IPS-18c (cell line): ENCODE results near the gene ZNF772.

Experiments
- H3K4me3 ChIP-seq: 2 replicates; pipeline ENCODE4 v1.7.0; 2013; ENCODE audit warnings: low read depth, mild to moderate bottlenecking, low read length, moderate library complexity; ENCODE audit not compliant: insufficient read depth
- H3K9me3 ChIP-seq: one replicate; pipeline ENCODE4 v1.6.1; 2013; ENCODE audit warnings: mild to moderate bottlenecking, low read length, moderate library complexity; ENCODE audit not compliant: control insufficient read depth, insufficient read depth

ZNF772 gene

DNA sequence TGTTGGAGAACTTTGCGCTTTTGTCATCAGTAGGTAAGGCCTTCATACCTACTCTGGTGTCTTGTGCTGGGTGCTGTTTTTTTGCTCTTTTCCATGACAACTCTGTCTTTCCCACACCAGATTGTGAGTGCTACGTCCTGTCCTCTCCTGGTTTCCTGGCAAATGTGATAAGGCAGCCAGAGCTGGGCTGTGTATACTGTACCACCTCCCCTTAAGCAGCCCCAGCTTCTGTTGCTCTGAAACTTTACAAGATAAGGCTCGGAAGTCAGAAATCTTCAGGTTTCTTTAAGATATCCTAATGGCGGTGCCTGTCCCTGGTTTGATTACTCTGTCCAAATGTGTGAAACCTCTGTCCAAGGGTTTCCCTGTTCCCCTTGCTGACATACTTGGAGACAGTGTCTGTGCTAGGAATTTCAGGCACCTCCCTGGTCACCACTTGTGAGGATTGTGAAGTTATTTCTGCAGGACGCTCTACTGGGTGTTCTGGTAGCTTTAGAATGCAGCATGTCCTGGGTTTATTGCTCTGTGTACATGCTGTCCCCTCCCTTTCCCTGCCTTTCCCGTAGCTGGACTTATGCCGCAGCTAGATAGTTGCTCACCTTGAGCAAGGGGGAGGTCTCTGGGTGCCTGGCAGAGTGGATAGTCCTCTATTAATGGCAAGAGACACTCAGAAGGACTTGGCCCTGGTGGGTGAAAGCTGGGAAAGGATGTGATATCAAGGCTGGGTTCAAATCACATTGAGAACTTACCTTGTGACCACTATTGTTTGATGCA, 35.2 kb downstream of the ZNF772 start:
- no peak overlapping the region; the same call in 1 of the 2 replicates for H3K4me3 ChIP-seq
- peaks cover 8% of the 10 kb centered on the region for H3K9me3 ChIP-seq

DNA sequence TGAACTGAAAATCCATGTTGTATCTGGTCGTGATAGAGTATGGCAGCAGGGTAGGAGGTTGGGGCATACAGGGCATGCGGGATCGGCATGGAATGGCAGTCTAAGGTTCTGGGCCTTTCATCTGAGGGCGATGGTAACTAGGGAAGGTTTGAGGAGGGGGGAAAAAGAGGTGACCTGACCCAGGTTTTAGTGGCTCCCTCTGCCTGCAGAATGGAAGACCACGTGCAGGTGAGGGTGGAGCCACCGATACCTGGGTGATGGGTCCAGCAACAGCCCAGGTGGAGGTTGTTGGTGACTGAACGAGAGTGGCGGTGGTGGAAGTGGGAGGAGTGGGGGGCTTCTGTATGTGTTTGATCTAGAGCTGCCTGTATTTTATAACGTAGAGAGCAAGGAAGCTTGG, 38.4 kb downstream of the ZNF772 start:
- H3K4me3 ChIP-seq, result no peak overlapping the region
- no peaks in the 10 kb centered on the region for H3K9me3 ChIP-seq

DNA sequence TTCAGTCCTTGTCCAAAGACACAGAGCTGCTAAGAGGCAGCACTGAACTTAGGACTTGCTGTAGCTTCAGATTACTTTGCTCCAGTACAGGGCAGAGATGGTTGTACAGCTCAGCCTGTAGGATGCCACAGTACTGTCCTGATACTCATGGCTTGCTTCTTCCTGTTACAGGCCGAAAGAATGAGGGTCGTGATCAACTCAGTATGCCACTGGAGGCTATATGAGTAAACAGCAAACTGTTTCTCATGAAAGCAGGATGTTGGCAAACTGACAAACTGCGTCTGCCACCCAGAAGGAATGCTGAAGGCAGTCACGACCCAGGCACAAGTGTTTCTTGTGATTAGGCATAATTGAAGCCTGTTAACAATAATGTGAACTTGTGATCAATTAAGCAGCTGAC, 39.4 kb downstream of the ZNF772 start:
- Histone ChIP-seq H3K4me3 (no peak overlapping the region), H3K9me3 (no peaks in the 10 kb centered on the region)

DNA sequence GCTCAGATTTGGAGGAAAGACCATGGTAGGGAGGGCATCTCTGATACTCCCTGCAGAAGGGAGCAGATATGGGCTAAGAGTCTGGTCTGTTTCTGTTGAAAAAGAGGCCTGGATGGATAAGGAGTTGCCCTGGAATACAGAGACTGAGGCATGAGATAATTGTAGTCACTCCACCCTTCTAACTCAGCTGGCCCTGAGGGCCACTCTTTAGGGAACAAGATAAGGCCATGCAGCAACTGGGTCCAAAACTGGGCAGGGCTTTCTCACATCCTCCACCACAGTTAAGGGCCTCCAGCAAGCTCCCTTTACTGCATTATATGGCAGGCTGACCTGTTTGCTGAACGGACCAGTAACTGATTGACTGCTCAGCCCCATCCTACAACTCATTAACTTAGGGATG, 40.9 kb downstream of the ZNF772 start:
- peak overlapping the region; percentile 91 for H3K4me3 ChIP-seq

DNA sequence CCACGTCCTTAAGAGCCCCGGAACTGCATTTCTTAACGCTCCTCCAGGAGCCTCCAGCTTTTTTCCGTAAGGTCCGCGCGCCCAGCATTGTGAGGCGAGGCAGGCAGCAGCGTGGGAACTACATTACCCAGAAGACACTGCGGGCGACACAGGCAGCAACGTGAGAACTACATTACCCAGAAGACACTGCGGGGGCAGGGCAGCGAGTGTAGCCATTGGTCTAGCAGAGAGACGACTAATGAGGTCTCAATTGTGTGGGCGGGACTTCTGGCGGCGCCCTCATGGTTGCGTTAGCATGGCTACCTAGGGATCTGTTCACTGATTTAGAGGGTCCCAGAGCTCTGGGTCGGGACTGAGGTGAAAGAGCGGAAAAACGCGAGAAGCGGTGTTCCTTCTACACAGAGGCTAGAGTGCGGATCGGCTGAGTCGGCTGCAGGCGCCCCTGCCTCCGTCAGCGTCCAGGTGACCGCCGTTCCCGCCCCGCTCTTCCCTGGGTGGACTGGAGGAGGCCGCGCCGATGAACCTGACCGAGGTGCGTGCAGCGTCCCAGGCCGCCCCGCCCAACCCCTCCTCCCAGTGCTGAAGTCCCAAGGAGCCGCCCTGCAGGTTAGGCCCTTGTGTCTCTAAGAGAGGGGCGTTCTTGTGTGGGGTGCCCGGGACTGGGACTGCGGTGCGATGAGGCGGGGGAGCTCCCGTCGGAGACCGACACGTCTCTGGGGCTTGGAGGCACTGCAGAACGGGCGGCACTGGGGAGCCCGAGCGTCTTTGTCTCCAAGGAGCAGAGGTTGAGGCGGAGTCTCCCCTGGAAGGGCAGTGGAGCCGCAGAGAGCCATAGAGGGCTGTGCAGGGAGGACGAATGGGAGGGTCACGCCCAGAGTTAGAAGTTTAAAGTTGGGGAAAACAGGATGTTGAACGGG, 42.0 kb downstream of the ZNF772 start, which contains the start of gene ZNF749:
Gene ZNF749, plus strand, starts transcription at position 264 of the 917 bp plus-strand sequence. Its CDS starts 254 bp downstream, at position 518.
- H3K9me3 ChIP-seq, result no peaks in the 10 kb centered on the region
- peak within 1 kb of the TSS; percentile 91 for H3K4me3 ChIP-seq

More for the DNA sequence above, 40.9 kb downstream of the ZNF772 start:
- H3K9me3 ChIP-seq, result no peaks in the 10 kb centered on the region

DNA sequence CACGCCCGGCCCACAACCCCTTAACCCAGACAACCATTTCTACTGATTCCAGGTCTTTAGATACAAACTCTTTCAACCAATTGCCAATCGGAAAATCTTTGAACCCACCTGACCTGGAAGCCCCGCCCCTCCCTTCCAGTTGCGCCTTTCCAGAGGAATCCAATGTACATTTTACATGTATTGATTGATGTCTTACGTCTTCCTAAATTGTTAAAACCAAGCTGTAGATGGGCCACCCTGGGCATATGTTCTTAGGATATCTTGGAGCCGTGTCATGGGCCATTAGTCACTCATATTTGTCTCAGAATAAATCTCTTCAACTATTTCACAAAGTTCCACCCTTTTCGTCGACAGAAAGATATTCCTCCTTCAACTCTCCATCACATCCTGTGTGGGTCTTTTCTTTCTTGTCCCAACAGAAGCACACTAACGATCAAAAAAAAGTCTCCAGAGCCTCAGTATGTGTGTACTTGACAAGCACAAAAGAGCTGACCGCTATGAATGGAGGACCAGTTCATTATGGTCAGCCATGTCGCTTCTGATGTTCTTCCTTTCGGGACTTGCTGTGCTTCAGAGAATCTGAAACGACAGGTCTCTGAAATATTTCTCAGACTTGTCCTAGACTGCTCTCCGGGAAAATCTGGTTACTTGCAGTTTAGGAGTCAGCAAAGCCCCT, 42.8 kb downstream of the ZNF772 start:
- Histone ChIP-seq H3K9me3 (no peaks in the 10 kb centered on the region), H3K4me3 (peak overlapping the region; percentile 91)

DNA sequence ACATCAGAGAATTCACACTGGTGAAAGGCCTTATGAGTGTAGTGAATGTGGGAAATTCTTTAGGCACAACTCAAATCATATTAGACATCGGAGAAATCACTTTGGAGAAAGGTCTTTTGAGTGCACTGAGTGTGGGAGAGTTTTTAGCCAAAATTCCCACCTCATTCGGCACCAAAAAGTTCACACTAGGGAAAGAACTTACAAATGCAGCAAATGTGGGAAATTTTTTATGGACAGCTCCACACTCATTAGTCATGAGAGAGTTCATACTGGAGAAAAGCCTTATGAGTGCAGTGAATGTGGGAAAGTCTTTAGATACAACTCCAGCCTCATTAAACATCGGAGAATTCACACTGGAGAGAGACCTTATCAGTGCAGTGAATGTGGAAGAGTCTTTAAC, 56.3 kb downstream of the ZNF772 start:
- Histone ChIP-seq H3K4me3 (no peak overlapping the region), H3K9me3 (no peaks in the 10 kb centered on the region)

DNA sequence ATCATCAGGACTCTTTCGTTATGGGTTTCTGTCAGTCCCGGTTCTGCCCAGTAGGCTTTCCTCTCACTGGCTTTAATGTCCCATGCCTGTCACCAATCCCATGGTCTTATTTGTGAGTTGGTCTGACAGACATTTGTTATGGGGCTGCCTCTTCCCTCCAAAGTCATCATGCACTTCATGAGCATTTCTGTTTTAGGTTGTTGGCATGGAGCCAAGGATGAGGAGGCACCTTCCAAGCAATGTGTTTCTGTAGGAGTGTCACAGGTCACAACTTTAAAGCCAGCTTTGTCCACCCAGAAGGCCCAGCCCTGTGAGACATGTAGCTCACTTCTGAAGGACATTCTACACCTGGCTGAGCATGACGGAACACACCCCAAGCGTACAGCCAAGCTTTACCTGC, 57.9 kb downstream of the ZNF772 start:
- no peaks in the 10 kb centered on the region for H3K9me3 ChIP-seq
- no peak overlapping the region for H3K4me3 ChIP-seq
